ENCODE results near the gene SPRY4.
"Not testable (repeated sequence)": the region's sequence is repeated elsewhere in the genome, so short reads cannot be mapped to it uniquely, and the experiment has no call there.

SPRY4 gene

DNA sequence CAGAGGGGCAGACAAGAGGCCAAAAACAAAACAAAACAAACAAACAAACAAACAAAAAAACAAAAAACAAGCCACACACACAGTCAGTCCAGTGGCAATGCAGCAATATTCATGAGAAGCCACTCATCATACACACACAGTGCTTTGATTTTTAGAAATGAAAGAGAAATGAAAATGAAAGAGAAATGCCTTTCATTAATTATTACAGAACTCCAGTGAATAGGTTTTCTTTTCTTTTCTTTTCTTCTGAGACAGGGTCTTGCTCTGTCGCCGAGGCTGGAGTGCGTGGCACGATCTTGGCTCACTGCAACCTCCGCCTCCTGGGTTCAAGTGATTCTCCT, 36.9 kb downstream of the SPRY4 start:
- Mint-ChIP-seq H3K27ac (no peak overlapping the region), H3K27me3 (peaks cover 28% of the 10 kb centered on the region), H3K4me3 (no peak overlapping the region)

DNA sequence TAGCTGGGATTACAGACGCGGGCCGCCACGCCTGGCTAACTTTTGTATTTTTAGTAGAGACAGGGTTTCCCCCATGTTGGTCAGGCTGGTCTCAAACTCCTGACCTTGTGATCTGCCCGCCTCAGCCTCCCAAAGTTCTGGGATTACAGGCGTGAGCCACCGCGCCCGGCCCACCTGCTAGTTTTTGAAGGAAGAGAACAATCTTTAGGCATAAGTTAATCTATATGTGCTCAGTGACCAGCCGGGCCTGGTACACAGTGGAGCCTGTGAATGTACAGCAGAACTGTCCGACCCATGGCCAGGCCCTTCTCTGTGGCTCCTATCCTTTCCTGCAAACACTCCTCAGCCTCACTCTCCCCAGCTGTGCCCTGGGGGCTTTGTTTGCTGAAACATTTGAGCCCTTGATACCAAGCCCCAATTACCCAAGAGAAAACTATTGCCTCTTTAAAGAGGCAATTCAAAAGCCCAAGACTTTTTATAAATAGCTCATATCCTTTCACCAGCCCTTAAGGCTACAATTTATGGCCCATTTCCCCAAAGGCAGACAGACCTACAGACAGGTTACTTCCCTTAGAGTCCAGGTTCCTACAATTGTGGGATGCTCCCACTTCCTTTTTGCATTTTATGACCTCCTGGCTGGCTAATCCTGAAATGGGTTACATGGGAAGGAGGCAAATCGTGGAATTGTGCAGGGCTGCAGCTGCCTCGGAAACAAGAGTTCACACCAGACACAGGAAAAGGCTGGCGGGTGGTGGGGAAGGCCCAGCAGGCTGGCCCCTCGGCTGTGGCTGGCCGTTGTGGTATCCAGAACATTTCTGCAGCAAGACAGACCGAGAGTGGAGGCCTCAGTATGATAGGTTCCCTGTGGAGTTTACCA, 37.5 kb downstream of the SPRY4 start:
- Mint-ChIP-seq H3K4me3 (no peak overlapping the region), H3K4me1 (ENCODE audit: low read depth) (peaks cover 7% of the 10 kb centered on the region), H3K27ac (no peak overlapping the region), H3K9me3 (no peaks in the 10 kb centered on the region), H3K27me3 (peaks cover 27% of the 10 kb centered on the region), H3K36me3 (ENCODE audit: low read depth) (no peaks in the 10 kb centered on the region)
- intact Hi-C loops (cut with micrococcal nuclease): no loop called here

More for the DNA sequence above, 36.9 kb downstream of the SPRY4 start:
- intact Hi-C loops (cut with micrococcal nuclease): no loop called here
- Mint-ChIP-seq H3K9me3 (no peaks in the 10 kb centered on the region), H3K36me3 (ENCODE audit: low read depth) (no peaks in the 10 kb centered on the region), H3K4me1 (ENCODE audit: low read depth) (peaks cover 7% of the 10 kb centered on the region)

DNA sequence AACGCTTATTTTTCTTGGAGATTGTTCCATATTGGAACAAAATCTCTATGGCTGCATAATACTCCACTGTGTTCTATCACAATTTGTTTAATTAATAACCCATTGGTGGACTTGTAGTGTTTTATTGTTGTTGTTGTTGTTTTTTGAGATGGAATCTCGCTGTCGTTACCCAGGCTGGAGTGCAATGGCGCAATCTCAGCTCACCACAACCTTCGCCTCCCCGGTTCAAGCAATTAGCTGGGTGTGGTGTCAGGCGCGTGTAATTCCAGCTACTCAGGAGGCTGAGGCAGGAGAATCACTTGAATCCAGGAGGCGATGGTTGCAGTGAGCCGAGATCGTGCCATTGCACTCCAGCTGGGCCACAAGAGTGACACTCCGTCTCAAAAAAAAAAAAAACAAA, 38.7 kb downstream of the SPRY4 start:
- H3K4me1 Mint-ChIP-seq (ENCODE audit: low read depth): peaks cover 7% of the 10 kb centered on the region
- intact Hi-C loops (cut with micrococcal nuclease): no loop called here
- H3K27me3 Mint-ChIP-seq: peaks cover 27% of the 10 kb centered on the region
- no peak overlapping the region for H3K27ac Mint-ChIP-seq
- H3K9me3 Mint-ChIP-seq: no peaks in the 10 kb centered on the region
- H3K36me3 Mint-ChIP-seq (ENCODE audit: low read depth): no peaks in the 10 kb centered on the region
- no peak overlapping the region for H3K4me3 Mint-ChIP-seq

DNA sequence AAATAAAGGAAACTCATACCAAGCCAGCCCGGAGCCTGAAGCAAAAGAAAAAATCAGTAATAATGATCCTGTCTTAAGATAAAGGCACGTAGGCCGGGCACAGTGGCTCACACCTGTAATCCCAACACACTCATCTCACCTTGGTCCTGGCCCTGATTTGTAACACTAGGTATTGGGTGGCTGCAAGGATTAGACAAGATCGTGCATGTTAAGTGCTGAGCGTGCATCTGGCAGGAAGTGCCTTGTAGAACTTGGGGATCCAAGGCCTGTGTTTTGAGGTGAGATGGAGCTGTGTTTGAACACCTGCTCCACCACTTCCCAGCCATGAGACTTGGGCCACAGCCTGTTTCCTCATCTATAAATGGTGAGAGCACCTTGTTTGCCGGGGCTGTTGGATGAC, 41.5 kb downstream of the SPRY4 start:
- intact Hi-C loops (cut with micrococcal nuclease): no loop called here
- H3K27me3 Mint-ChIP-seq: peaks cover 18% of the 10 kb centered on the region
- H3K4me1 Mint-ChIP-seq (ENCODE audit: low read depth): peaks cover 7% of the 10 kb centered on the region
- no peaks in the 10 kb centered on the region for H3K9me3 Mint-ChIP-seq
- H3K27ac Mint-ChIP-seq: no peak overlapping the region
- H3K4me3 Mint-ChIP-seq: no peak overlapping the region
- no peaks in the 10 kb centered on the region for H3K36me3 Mint-ChIP-seq (ENCODE audit: low read depth)

DNA sequence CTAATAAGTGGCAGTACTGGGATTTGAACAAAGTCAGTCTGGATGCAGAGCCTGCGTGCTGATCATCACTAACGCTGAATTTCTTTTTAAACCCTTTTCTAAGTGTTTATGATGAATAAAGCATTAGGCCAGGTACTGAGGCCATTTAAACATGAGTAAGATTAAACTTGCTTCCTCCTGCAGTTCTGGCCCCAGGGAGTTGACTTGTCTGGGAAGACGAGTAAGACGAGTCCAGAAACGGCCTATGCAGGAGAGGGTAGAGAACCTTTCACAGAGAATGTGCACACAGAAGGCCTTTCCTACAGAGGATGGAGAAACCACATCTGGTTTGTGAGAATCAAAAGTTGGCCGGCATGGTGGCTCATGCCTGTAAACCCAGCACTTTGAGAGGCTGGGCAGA, 42.9 kb downstream of the SPRY4 start:
- Mint-ChIP-seq H3K27ac (no peak overlapping the region), H3K9me3 (no peaks in the 10 kb centered on the region), H3K4me1 (ENCODE audit: low read depth) (no peaks in the 10 kb centered on the region), H3K4me3 (no peak overlapping the region), H3K36me3 (ENCODE audit: low read depth) (no peaks in the 10 kb centered on the region), H3K27me3 (peaks cover 10% of the 10 kb centered on the region)
- intact Hi-C loops (cut with micrococcal nuclease): no loop called here

DNA sequence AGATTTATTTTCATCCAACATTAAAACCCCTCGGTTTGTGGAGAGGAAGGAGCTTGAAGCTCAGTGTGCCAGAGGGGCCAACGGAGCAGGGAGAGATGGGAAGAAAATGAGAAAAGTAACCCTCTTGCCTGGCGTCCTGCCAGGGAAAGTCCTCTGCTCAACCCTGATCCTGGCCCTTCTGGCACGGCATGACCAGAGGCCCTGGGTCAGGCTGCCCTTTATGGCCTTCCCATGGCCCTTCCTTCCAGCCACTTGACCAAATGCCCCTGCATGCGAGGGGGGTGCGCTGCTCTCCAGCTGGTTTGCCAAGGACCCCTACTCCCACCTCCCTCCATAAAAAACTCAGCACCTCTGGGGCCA, 43.8 kb downstream of the SPRY4 start:
- Mint-ChIP-seq H3K36me3 (ENCODE audit: low read depth) (no peaks in the 10 kb centered on the region), H3K27ac (no peak overlapping the region), H3K27me3 (peaks cover 6% of the 10 kb centered on the region), H3K9me3 (no peaks in the 10 kb centered on the region), H3K4me3 (no peak overlapping the region), H3K4me1 (ENCODE audit: low read depth) (no peaks in the 10 kb centered on the region)
- intact Hi-C loops (cut with micrococcal nuclease): no loop called here

DNA sequence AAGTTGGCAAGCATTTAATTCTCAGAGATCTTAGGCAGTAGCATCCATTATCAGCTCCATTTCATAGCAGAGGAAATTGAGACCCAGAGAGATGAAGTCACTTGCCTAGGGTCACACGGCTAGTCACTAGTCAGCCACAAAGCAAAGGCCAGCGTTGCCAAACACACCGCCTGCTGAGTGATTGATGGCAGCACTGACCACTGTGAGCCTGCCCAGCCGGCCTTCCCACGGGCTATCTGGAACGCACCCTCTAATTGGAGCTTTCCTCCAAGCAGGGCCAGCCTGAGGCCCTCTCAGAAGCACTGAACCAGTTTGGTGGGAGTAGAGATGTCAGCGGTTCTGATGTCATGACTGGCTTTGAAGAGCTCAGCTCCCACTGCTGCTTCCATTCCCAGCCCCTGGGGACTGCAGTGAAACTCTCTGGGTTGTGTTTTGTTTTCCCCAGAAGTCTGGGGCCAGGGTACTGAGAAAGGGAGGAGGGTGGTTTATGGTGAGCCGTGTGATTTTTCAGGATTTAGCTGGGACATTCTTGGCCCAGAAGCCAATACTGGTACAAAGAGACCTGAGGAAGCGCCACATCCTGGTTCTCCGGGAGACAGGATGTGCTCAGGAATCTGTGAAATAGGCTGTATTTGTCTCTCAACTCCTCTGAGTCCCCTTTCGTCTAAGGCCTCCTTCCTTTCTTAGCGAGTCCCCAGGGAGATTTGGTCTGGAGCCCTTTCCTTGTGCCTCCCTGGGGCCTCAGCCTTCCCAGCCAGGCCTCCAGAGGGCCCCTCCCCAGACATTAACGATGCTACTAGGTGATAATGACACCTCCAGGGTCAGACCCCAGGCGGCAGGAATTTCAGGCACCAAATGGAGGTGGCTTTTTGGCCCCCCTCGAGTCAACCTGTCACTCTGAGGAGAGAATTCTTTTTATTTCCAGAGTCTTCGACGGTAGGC, 44.5 kb downstream of the SPRY4 start:
- intact Hi-C loops (cut with micrococcal nuclease): no loop called here
- Mint-ChIP-seq H3K4me1 (ENCODE audit: low read depth) (no peaks in the 10 kb centered on the region), H3K27ac (no peak overlapping the region), H3K9me3 (no peaks in the 10 kb centered on the region), H3K36me3 (ENCODE audit: low read depth) (no peaks in the 10 kb centered on the region), H3K27me3 (peaks cover 5% of the 10 kb centered on the region), H3K4me3 (no peak overlapping the region)

DNA sequence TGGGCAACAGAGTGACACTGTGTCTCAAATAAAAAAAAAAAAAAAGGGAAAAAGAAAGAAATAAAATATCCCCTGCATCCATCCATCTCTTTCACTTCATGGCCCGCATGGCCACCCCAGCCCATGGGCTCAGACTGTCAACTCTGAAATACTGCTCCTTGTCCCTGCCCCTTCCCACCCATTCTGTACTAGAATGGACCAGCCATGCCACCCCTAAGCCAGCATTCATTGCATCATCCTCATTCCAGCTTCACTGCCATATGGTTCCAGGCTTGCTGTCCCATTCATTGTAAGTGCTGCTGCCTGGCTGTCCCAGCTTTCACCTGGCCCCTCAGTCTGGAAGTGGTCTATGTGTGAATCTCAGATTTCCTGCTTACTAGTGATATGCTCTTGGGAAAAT, 46.2 kb downstream of the SPRY4 start:
- H3K4me1 Mint-ChIP-seq (ENCODE audit: low read depth): no peaks in the 10 kb centered on the region
- intact Hi-C loops (cut with micrococcal nuclease): no loop called here
- no peak overlapping the region for H3K4me3 Mint-ChIP-seq
- no peaks in the 10 kb centered on the region for H3K9me3 Mint-ChIP-seq
- H3K36me3 Mint-ChIP-seq (ENCODE audit: low read depth): no peaks in the 10 kb centered on the region
- peaks cover 3% of the 10 kb centered on the region for H3K27me3 Mint-ChIP-seq
- no peak overlapping the region for H3K27ac Mint-ChIP-seq

DNA sequence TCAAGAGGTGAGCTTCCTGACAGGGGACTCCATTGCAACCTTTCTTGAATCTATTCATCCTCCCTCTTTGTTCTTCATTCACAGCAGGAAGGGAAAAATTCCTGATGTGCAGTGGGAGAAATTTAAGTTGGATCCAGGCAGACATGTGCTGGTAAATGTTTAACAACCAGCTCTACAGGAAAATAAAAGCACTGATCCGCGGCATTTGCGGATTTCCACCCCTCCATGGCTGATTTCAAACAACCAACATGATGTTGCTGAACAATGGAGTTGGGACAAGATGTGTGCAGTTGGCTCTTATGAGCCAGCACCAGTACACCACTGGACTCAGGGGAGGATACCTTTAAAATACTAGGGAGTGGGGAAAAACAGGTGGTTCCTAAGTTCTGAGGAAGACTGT, 47.0 kb downstream of the SPRY4 start:
- H3K4me1 Mint-ChIP-seq (ENCODE audit: low read depth): no peaks in the 10 kb centered on the region
- no peak overlapping the region for H3K4me3 Mint-ChIP-seq
- H3K27me3 Mint-ChIP-seq: peaks cover 3% of the 10 kb centered on the region
- H3K36me3 Mint-ChIP-seq (ENCODE audit: low read depth): no peaks in the 10 kb centered on the region
- intact Hi-C loops (cut with micrococcal nuclease): no loop called here
- H3K27ac Mint-ChIP-seq: no peak overlapping the region
- H3K9me3 Mint-ChIP-seq: no peaks in the 10 kb centered on the region

DNA sequence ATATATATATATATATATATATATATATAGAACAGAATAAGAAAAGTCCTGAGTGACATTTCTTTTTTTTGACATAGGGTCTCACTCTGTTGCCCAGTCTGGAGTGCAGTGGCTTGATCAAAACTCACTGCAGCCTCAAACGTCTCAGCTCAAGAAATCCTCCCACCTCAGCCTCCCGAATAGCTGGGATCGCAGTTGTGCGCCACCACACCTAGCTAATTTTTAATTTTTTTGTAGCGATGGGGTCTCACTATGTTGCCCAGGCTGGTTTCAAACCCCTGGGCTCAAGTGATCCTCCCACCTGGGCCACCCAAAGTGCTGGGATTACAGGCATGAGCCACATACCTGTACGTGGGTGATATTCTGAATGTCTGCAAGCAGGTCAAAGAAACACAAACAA, 48.3 kb downstream of the SPRY4 start:
- Mint-ChIP-seq H3K27me3 (peaks cover 2% of the 10 kb centered on the region), H3K36me3 (ENCODE audit: low read depth) (no peaks in the 10 kb centered on the region), H3K4me3 (no peak overlapping the region), H3K9me3 (no peaks in the 10 kb centered on the region), H3K27ac (no peak overlapping the region), H3K4me1 (ENCODE audit: low read depth) (no peaks in the 10 kb centered on the region)
- intact Hi-C loops (cut with micrococcal nuclease): no loop called here

DNA sequence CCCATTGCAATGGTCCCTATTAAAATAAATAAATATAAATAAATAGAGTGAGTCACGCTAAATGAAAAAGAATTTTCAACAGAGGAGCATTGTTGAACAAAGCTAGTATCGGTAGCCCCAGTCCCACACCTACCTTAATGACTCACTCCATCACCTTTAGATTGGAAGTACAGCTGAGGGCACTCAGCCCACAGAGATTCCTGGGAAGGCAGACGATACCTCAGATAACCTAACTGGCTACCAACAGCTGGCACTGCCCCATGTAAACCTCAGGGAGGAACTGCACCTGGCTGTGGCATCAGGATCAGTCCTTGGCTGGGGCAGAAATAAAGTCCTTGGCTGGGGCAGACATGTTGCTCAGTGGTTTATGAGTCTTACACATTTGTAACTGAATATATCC, 49.3 kb downstream of the SPRY4 start:
- Mint-ChIP-seq H3K27ac (no peak overlapping the region), H3K36me3 (ENCODE audit: low read depth) (no peaks in the 10 kb centered on the region), H3K27me3 (peaks cover 2% of the 10 kb centered on the region), H3K4me3 (no peak overlapping the region), H3K4me1 (ENCODE audit: low read depth) (no peaks in the 10 kb centered on the region), H3K9me3 (no peaks in the 10 kb centered on the region)
- intact Hi-C loops (cut with micrococcal nuclease): no loop called here

DNA sequence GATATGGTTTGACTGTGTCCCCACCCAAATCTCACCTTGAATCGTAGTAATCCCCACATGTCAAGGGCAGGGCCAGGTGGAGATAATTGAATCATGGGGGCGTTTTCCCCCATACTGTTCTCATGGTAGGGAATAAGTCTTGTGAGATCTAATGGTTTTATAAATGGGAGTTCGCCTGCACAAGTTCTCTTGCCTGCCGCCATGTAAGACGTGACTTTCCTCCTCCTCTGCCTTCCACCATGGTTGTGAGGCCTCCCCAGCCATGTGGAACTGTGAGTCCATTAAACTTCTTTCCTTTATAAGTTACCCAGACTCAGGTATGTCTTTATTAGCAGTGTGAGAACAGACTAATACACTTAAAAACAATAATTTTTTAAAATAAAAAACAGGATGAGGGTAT, 52.2 kb downstream of the SPRY4 start:
- intact Hi-C loops (cut with micrococcal nuclease); H3K36me3 Mint-ChIP-seq (ENCODE audit: low read depth); H3K27me3 Mint-ChIP-seq; H3K27ac Mint-ChIP-seq; H3K4me3 Mint-ChIP-seq; H3K4me1 Mint-ChIP-seq (ENCODE audit: low read depth); H3K9me3 Mint-ChIP-seq: not testable (repeated sequence)

DNA sequence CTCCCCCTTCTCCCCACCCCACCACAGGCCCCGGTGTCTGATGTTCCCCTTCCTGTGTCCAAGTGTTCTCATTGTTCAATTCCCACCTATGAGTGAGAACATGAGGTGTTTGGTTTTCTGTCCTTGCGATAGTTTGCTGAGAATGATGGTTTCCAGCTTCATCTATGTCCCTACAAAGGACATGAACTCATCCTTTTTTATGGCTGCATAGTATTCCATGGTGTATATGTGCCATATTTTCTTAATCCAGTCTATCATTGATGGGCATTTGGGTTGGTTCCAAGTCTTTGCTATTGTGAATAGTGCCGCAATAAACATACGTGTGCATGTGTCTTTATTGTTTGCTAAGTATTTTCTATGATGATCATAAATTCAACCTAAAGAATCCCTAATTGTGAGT, 60.7 kb downstream of the SPRY4 start:
- H3K27ac Mint-ChIP-seq; H3K9me3 Mint-ChIP-seq; H3K36me3 Mint-ChIP-seq (ENCODE audit: low read depth); H3K4me1 Mint-ChIP-seq (ENCODE audit: low read depth); H3K4me3 Mint-ChIP-seq; intact Hi-C loops (cut with micrococcal nuclease): not testable (repeated sequence)
- peaks cover 32% of the 10 kb centered on the region for H3K27me3 Mint-ChIP-seq

DNA sequence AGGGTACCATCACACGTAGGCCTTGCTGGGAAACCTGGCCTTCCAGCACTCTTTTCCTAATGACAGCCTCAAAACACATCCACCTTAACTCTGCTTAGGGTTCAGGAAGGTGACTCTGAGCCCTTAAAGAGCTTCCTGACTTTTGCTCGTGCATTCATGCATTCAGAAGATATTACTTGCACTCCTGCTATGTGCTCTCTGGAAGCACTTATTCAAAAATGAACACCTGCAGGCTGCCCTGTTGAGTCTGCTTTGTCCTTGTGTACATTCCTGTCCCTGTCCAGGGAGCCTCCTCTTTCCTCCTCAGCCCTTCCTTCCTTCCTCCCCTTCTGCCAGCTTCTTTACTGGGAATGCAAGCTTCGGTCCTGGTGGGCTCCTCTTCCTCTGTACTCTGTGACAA, 61.5 kb downstream of the SPRY4 start:
- H3K9me3 Mint-ChIP-seq: no peaks in the 10 kb centered on the region

More for the DNA sequence above, 61.5 kb downstream of the SPRY4 start:
- Mint-ChIP-seq H3K36me3 (ENCODE audit: low read depth) (no peaks in the 10 kb centered on the region), H3K27me3 (peaks cover 28% of the 10 kb centered on the region), H3K27ac (no peak overlapping the region), H3K4me3 (no peak overlapping the region), H3K4me1 (ENCODE audit: low read depth) (no peaks in the 10 kb centered on the region)
- intact Hi-C loops (cut with micrococcal nuclease): no loop called here
